Measurements from ENCODE around the gene MTCH1. TPM values are rescaled to one million over a fixed set of nuclear protein-coding genes. Genes with fewer than 3 reads are reported as not detected.

MTCH1 gene
- total and polyA plus RNA-seq, 9 of the 15 experiments (the other 6 are each of a cell fraction or from before 2014, with no cell fraction given), result 7.9 to 161 (median 118) TPM

DNA sequence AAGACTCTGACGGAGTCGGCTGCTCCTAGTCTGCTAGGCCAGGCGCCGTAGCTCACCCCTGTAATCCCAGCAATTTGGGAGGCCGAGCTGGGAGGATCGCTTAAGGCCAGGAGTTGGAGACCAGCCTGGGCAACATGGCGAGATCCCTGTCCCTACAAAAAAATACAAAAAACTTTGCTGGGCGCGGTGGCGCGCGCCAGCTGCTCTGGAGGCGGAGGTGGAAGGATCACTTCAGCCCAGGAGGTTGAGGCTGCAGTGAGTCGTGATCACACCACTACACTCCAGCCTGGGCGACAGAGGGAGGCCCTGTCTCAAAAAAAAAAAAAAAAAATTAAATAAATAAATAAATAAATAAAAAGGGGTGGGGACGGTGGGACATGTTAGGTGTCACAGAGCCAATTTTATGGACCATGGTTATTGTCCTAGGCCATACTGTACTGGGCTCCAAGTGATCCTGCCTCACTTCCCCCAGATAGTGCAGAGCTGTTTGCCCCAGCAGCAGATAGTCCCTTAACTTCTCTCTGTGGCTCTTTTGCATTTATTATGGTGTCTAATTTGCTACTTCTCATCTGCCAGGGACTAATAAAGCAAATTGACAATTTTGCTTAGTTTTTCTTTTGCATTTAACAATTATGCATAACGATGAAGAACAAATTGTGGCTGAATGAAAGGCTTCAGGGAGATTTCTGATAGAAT is 26.3 kb downstream of the MTCH1 start:
- peaks cover 25 to 58% of the 10 kb centered on the region in 2 experiments; a peak in 4 of 5 replicates for H3K4me1 ChIP-seq (replicated peaks in 1 of 2; ENCODE audit: control insufficient read depth in 2 of 2, insufficient read depth in 2 of 2, low read length in 2 of 2)
- peak; percentile 10; the same call in 1 of the 3 replicates for ATAC-seq
- peaks cover 31% of the 10 kb centered on the region for H4K20me1 ChIP-seq (replicated peaks; ENCODE audit: control insufficient read depth, insufficient read depth, low read length)
- CTCF ChIA-PET (ENCODE audit: low intra/inter-chr PET ratio), result no interaction called here
- H3K79me2 ChIP-seq (ENCODE audit: control insufficient read depth, insufficient read depth, low read length), result no peaks in the 10 kb centered on the region
- POLR2A ChIA-PET, result interaction anchor here (0.7 to 1.5 kb wide), 5 partner anchors 23 to 210 kb away, joined by 3 to 5 read pairs (median 3); partner anchors contain the start of gene PIM1
- H3K9me1 ChIP-seq (ENCODE audit: control insufficient read depth, insufficient read depth, low read length), result no peaks in the 10 kb centered on the region
- no peak overlapping the region for H3K27ac ChIP-seq (ENCODE audit: extremely low read depth, low read depth, low read length)
- FAIRE-seq, result peak; percentile 70
- no peaks in the 10 kb centered on the region for H3K9me3 ChIP-seq (replicated peaks; ENCODE audit: control insufficient read depth, insufficient read depth, low read depth, low read length)
- BruUV-seq (replicated peaks), result no TSS peak
- H3K4me2 ChIP-seq (ENCODE audit: insufficient read depth, low read length), result no peak overlapping the region
- H2AFZ ChIP-seq (ENCODE audit: low read depth, low read length), result no peak overlapping the region
- peaks cover 13 to 44% of the 10 kb centered on the region in 2 experiments; a peak in 4 of 5 replicates for H3K27me3 ChIP-seq (ENCODE audit: control insufficient read depth in 2 of 2, insufficient read depth in 2 of 2, low read length in 2 of 2)
- H3K9ac ChIP-seq (ENCODE audit: insufficient read depth in 1 of 2, low read depth in 2 of 2, low read length in 2 of 2), result 0 out of 4 replicates have a peak overlapping the region, but pooled peaks of 1 of the 2 experiments have one; percentile 7
- no peak overlapping the region for H3K4me3 ChIP-seq
- in situ Hi-C loops (cut with MboI), result no loop called here
- no peak for DNase-seq (ENCODE audit: extremely low read depth in 1 of 4, low spot score in 3 of 4)
- WGBS (ENCODE audit: insufficient coverage, low coverage, missing lambda C conversion rate), result 75% methylated on average over 17 of the region's 17 CpGs
- no peaks in the 10 kb centered on the region for H3K36me3 ChIP-seq (ENCODE audit: control insufficient read depth, insufficient read depth, low read length)
- intact Hi-C loops (cut with micrococcal nuclease), result no loop called here
- TF ChIP-seq ZNF263 (CRISPR knock-in tag; IDR thresholded peaks at IDR 0.05; ENCODE audit: borderline replicate concordance) (no peak), ZNF408 (CRISPR knock-in tag; IDR thresholded peaks at IDR 0.05; ENCODE audit: low read depth) (no peak), SLC30A9 (CRISPR knock-in tag; IDR thresholded peaks at IDR 0.05) (no peak), HNRNPK (IDR thresholded peaks at IDR 0.05; ENCODE audit: low read depth, low read length, poor library complexity, severe bottlenecking) (no peak), HIVEP1 (CRISPR knock-in tag; IDR thresholded peaks at IDR 0.05) (no peak), HMG20A (CRISPR knock-in tag; conservative IDR thresholded peaks at IDR 0.05) (no peak), ZNF23 (CRISPR knock-in tag; IDR thresholded peaks at IDR 0.05) (no peak), ZBED1 (IDR thresholded peaks at IDR 0.05) (no peak), E2F3 (CRISPR knock-in tag; IDR thresholded peaks at IDR 0.05) (0 out of 2 replicates have a peak, but pooled peaks have one; percentile 35), SOX6 (IDR thresholded peaks at IDR 0.05) (no peak), L3MBTL2 (IDR thresholded peaks at IDR 0.05) (no peak), PCBP2 (IDR thresholded peaks at IDR 0.05; ENCODE audit: low read depth, low read length, poor library complexity, severe bottlenecking) (no peak), HDAC2 (IDR thresholded peaks at IDR 0.05) (no peak), TEAD4 (IDR thresholded peaks at IDR 0.05; ENCODE audit: low read length) (no peak), TEAD4 (CRISPR knock-in tag; IDR thresholded peaks at IDR 0.05; ENCODE audit: borderline replicate concordance) (no peak), SMAD2 (IDR thresholded peaks at IDR 0.05; ENCODE audit: low read depth, low read length) (no peak), NELFE (IDR thresholded peaks at IDR 0.05; ENCODE audit: insufficient read depth, insufficient read length) (no peak)
- TF ChIP-seq, protein P1, sequence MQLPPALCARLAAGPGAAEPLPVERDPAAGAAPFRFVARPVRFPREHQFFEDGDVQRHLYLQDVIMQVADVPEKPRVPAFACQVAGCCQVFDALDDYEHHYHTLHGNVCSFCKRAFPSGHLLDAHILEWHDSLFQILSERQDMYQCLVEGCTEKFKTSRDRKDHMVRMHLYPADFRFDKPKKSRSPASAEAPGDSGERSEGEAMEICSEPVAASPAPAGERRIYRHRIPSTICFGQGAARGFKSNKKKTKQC (CRISPR knock-in tag; IDR thresholded peaks at IDR 0.05), result no peak
- TF ChIP-seq, protein P2, sequence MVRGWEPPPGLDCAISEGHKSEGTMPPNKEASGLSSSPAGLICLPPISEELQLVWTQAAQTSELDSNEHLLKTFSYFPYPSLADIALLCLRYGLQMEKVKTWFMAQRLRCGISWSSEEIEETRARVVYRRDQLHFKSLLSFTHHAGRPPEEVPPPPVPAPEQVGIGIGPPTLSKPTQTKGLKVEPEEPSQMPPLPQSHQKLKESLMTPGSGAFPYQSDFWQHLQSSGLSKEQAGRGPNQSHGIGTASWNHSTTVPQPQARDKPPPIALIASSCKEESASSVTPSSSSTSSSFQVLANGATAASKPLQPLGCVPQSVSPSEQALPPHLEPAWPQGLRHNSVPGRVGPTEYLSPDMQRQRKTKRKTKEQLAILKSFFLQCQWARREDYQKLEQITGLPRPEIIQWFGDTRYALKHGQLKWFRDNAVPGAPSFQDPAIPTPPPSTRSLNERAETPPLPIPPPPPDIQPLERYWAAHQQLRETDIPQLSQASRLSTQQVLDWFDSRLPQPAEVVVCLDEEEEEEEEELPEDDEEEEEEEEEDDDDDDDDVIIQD (CRISPR knock-in tag; IDR thresholded peaks at IDR 0.05), result no peak
- TF ChIP-seq, protein P3, sequence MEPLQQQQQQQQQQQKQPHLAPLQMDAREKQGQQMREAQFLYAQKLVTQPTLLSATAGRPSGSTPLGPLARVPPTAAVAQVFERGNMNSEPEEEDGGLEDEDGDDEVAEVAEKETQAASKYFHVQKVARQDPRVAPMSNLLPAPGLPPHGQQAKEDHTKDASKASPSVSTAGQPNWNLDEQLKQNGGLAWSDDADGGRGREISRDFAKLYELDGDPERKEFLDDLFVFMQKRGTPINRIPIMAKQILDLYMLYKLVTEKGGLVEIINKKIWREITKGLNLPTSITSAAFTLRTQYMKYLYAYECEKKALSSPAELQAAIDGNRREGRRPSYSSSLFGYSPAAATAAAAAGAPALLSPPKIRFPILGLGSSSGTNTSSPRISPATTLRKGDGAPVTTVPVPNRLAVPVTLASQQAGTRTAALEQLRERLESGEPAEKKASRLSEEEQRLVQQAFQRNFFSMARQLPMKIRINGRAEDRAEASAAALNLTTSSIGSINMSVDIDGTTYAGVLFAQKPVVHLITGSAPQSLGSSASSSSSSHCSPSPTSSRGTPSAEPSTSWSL (CRISPR knock-in tag; IDR thresholded peaks at IDR 0.05; ENCODE audit: borderline replicate concordance), result no peak
